Fibroblast of pulmonary artery (primary cell): ENCODE results near the gene TOMM22.

ENCODE experiments used
- DNase-seq: peaks from one replicate; pipeline ENCODE4 v3.0.0-alpha.2; 2010; ENCODE audit warnings: low read depth
- H3K4me3 ChIP-seq: replicated peaks from 2 replicates; pipeline ENCODE4 v1.5.1; 2011; ENCODE audit warnings: low read depth, mild to moderate bottlenecking, control low read depth, low read length, moderate library complexity
- TF ChIP-seq, protein P1 (sequence below): IDR thresholded peaks from 2 replicates; pipeline ENCODE4 v1.5.1; 2011; ENCODE audit warnings: mild to moderate bottlenecking, control low read depth, low read length, inconsistent platforms; ENCODE audit errors: missing control alignments

Gene TOMM22

DNA sequence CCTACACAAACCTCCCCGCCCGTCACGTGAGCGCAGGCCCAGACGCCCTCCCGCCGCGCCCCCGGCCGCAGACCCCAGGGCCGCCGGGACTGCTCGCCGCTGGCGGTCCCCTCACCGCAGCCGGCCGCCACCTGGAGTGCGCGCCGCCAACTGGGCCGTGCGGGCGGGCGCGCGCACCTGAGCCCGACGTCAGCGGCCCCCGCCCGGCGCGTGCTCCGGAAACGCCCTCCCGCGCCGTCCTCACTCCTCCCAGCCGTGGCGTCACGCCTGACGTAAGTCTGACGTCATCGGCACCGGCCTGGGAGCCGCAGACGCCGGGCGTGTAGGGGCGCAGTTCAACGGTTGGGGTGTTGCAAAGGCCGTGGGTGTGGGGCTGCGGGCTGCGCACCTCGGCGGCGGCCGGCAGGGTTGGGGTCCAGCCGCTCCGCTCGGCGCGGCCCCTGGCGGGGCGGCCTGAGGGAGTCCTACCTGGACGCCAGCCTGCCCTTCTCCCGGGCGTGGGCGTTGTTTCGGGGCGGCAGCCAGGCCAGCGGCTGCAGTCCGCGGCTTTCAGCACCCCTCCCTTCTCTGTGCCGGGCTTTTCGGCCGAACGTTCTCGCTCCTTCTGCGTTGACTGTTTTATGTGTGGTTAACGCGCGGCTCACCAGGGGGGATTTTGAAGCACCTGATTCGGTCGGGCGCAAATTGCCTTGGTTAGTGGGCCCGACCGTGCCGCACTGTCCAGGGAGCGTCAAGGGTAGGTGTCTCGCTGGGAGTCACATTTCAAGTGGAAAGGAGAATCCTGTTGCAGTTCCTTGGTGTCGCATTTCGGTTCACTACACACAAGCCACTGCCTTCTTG lies 19.3 kb downstream of the TOMM22 start, which contains the start of gene JOSD1:
TSS of gene JOSD1 (minus strand) at position 155 of the 840 bp plus-strand sequence. CDS start 956 bp downstream, outside the sequence.
- TF ChIP-seq, protein P1, sequence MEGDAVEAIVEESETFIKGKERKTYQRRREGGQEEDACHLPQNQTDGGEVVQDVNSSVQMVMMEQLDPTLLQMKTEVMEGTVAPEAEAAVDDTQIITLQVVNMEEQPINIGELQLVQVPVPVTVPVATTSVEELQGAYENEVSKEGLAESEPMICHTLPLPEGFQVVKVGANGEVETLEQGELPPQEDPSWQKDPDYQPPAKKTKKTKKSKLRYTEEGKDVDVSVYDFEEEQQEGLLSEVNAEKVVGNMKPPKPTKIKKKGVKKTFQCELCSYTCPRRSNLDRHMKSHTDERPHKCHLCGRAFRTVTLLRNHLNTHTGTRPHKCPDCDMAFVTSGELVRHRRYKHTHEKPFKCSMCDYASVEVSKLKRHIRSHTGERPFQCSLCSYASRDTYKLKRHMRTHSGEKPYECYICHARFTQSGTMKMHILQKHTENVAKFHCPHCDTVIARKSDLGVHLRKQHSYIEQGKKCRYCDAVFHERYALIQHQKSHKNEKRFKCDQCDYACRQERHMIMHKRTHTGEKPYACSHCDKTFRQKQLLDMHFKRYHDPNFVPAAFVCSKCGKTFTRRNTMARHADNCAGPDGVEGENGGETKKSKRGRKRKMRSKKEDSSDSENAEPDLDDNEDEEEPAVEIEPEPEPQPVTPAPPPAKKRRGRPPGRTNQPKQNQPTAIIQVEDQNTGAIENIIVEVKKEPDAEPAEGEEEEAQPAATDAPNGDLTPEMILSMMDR: no peak
- H3K4me3 ChIP-seq: peak within 1 kb of the TSS; percentile 81
- peak; percentile 97 for DNase-seq

DNA sequence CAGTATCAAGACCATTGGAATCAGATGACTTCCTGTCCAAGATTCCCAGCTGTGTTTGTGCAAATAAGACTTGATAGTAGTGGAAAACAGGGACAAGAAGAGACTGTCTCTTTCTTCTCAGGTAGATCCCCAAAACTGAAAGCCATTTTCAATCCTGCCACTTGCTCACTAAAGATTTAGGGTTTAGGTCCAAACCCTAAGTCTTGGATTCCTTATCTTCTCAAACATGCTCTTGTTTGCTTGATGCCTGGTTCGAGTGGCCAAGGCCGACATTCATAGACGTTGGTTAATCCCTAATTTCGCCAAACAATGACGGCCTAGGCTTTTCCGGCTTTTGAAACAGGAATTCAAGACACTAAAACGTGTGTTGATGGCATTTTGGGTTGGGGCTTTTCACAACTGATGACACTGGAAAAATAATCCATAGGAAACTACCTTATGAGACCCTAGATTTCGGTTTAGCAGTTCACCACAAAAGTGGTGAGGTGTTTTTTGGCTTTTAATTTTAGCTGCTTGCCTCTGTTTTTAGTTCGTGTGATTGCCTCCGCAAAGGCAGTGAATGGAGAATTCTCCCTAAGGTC lies 23.0 kb downstream of the TOMM22 start:
- TF ChIP-seq, protein P1: no peak
- peak overlapping the region; percentile 32 for H3K4me3 ChIP-seq
- peak; percentile 31 for DNase-seq

DNA sequence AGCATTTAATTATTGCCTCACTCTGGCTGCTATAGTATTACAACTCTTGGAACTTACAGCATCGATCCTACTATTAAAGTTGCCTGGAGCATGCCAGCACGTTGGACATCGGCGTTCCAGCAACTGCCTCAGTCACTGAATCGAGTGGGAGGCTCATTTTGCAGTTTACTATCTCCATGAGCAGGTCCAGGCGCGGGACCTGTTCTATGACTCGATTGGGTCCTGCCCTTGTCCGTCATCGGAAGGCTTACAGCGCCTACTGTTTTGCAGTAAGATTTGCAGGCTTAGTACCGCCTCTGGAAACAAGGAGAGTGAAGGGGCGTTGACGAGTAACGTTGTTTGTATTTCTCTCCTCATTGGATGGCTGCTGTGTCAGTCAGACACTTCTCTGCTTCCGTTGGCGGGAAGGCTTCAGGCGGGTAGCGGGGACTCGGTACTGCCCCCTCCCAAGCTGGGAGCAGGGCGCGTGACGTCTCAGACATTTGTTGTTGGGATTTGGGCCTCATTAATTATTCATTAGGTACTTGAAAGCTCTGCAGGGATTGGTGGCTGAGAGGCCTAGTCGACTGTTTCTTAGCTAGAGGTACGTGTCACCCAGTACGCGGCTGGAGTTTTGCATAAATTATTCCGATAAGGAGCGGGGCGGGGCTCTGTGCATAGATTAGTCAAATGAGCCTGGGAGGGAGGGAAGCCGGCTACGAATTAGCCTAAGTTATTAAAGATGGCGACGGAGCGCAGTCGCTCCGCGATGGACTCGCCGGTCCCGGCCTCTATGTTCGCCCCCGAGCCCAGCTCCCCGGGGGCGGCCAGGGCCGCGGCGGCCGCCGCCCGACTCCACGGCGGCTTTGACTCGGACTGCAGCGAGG lies 23.7 kb downstream of the TOMM22 start, which contains the start of gene GTPBP1:
TSS of gene GTPBP1 (plus strand) at position 710 of the 866 bp plus-strand sequence. CDS start at position 722, 12 bp downstream.
- H3K4me3 ChIP-seq: peak within 1 kb of the TSS; percentile 85
- TF ChIP-seq, protein P1: no peak
- DNase-seq: peak; percentile 100

DNA sequence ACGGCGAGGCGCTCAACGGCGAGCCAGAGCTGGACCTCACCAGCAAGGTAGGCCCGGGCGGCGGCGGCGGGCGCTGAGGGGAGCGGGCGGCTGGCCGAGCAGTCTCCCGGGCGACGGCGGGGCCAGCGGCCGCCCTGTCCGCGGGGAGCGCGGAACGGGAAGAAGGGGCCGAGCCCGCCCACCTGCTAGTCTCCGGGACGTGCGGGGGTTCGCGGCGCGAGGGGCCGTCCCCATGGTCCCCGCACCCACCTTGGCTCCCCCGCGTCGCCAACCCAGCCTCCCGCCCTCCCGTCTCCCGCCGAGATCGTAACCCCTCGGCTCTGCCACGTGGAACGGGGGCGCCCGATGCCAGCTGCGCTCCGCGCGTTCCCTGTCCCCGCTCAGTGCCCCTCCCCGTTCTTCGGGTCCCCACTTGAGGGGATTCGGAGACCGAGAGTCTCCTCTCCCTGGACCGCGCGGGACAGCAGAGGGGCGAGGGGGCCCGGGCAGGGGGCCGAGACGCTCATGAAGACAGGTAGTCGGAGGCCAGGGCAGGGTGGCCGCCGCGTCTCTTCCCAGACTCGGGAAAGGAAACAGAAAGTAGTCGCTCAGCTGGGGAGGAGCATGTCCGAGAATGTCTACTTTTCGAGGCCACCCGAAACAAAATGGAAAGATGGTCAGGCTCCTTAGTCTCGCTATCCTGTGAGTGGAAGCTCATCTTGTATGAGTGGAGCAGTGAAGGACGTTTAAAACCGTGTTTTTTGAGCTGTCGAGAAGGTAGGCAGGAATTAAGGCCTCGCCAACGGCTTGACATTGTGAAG lies 24.5 kb downstream of the TOMM22 start:
- DNase-seq: peak; percentile 36
- peak overlapping the region; percentile 85 for H3K4me3 ChIP-seq
- TF ChIP-seq, protein P1: no peak

DNA sequence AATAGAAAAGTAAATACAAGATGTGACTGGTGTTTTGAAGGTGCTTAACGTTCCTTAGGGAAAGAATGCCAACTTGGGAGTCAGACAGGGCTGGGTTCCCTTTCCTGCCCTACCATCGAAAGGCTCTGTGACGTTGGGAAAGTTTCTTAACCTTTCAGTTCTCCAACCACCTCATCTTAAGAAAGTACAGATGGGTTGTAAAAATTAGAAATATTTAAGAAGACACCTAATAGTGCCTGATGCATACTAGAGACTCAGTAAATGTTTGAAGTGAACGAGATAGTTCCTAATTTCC lies 25.1 kb downstream of the TOMM22 start:
- no peak for DNase-seq
- TF ChIP-seq, protein P1: no peak
- H3K4me3 ChIP-seq: peak overlapping the region; percentile 85

DNA sequence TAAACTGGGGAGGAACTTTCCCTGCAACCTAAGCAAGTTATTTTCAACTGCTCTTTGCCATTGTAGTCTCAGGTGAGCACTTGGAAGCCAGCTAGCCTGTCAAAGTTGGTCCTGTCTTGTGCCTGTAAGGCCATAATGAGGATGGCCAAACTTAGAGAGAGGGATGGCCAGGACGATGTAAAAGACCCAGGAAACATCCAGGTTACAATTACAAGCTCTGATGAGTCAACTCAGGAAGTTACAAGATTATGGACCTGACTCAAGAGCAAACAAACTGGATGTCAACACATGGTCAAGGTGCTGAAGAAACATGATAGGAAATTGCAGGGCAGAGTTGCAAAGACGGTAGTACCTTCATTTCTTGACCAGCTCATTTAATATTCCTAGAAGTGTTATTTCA lies 25.6 kb downstream of the TOMM22 start:
- H3K4me3 ChIP-seq: peak overlapping the region; percentile 85
- DNase-seq: peak; percentile 58
- TF ChIP-seq, protein P1: no peak
